Prostate gland (tissue), 2 donors: ENCODE data around the gene UBE2D2.

ENCODE experiments used
- POLR2A ChIP-seq: fragments of 450-650 bp; IDR thresholded peaks from one replicate; pipeline ENCODE4 v1.6.1; 2016; ENCODE audit warnings: antibody characterized with exemption, mild to moderate bottlenecking
- TF ChIP-seq, protein P1 (sequence below), 4 experiments: fragments of 200-600 bp in 2 of 4; fragments of 450-650 bp in 2 of 4; sonication (generic) in 2 of 4; IDR thresholded peaks; 1 replicate in 3 of 4; 2 replicates in 1 of 4; pipeline ENCODE4 v1.5.1; 2016 to 2019; ENCODE audit warnings: antibody characterized with exemption in 4 of 4, mild to moderate bottlenecking in 2 of 4, moderate library complexity in 2 of 4

DNA sequence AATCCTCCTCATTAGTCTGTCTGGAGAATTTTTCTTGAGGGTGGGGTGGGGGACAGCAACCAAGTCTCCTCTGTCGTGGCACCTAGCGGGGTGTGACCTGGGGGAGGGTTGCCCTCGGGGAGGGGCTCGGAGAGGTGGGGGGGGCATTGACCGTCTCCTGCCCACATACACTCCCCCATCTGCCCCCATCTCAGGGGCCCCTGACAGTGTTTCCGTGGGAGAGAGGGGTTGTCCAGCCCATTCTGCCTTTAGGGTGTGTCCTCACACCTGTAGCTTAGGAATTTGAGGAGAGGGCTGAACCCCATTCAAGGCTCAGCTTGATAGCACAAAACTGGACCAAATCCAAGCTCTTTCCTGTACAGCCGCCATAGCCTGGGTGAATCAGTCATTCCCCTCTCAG is 81.1 kb downstream of the UBE2D2 start:
- TF ChIP-seq POLR2A: no peak
- TF ChIP-seq, protein P1, sequence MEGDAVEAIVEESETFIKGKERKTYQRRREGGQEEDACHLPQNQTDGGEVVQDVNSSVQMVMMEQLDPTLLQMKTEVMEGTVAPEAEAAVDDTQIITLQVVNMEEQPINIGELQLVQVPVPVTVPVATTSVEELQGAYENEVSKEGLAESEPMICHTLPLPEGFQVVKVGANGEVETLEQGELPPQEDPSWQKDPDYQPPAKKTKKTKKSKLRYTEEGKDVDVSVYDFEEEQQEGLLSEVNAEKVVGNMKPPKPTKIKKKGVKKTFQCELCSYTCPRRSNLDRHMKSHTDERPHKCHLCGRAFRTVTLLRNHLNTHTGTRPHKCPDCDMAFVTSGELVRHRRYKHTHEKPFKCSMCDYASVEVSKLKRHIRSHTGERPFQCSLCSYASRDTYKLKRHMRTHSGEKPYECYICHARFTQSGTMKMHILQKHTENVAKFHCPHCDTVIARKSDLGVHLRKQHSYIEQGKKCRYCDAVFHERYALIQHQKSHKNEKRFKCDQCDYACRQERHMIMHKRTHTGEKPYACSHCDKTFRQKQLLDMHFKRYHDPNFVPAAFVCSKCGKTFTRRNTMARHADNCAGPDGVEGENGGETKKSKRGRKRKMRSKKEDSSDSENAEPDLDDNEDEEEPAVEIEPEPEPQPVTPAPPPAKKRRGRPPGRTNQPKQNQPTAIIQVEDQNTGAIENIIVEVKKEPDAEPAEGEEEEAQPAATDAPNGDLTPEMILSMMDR (IDR thresholded peaks at IDR 0.05): no peak
